Measurements from ENCODE around the gene EXTL2.

DNA sequence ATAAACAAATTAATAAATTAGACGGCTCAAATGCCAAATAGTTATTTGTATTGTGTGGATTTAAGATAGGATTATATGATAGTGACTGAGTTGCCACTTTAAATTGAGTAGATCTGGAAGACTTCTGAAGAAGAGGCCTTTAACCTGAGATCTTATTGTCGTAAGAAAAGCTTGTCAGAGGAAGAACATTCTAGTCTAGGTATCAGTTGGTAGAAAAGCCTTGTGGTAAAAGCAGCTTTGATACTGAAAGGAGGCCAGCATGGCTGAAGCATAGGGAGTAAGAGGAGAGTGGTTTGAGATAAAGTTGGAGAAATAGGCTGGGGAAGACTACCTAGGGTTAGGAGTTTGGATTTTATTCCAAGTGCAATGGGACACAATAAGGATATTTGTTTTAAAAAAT, 30.3 kb upstream of the EXTL2 start:
- no peak for TF ChIP-seq POLR2A (IDR thresholded peaks at IDR 0.05)
- TF ChIP-seq, protein P1, sequence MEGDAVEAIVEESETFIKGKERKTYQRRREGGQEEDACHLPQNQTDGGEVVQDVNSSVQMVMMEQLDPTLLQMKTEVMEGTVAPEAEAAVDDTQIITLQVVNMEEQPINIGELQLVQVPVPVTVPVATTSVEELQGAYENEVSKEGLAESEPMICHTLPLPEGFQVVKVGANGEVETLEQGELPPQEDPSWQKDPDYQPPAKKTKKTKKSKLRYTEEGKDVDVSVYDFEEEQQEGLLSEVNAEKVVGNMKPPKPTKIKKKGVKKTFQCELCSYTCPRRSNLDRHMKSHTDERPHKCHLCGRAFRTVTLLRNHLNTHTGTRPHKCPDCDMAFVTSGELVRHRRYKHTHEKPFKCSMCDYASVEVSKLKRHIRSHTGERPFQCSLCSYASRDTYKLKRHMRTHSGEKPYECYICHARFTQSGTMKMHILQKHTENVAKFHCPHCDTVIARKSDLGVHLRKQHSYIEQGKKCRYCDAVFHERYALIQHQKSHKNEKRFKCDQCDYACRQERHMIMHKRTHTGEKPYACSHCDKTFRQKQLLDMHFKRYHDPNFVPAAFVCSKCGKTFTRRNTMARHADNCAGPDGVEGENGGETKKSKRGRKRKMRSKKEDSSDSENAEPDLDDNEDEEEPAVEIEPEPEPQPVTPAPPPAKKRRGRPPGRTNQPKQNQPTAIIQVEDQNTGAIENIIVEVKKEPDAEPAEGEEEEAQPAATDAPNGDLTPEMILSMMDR (IDR thresholded peaks at IDR 0.05), result no peak
